Endothelial cell of umbilical vein (primary cell): ENCODE results near the gene ANKRD63. TPM values are rescaled to one million over a fixed set of nuclear protein-coding genes. Genes with fewer than 3 reads are reported as not detected.
A peak's percentile ranks its signal among the peaks of the same experiment; 100 is the strongest.

Experiments
- BruUV-seq: library from RNA; stranded (reverse); fragments of 400-500 nt; replicated peaks from 2 replicates; lab custom pipeline; 2021; lab: Mats Ljungman, UMichigan
- CTCF ChIA-PET: fragments of 300-600, 350-600 bp; sonication (Branson Sonifier 250); formaldehyde crosslinking; loops from one replicate; lab custom pipeline; 2021; ENCODE audit warnings: antibody characterized with exemption, inconsistent platforms; lab: Charles Lee
- POLR2A ChIA-PET: fragments of 300-600, 350-600 bp; sonication (Branson Sonifier 250); formaldehyde crosslinking; loops from one replicate; lab custom pipeline; 2021; ENCODE audit warnings: antibody characterized with exemption, inconsistent platforms; lab: Charles Lee
- DNase-seq: peaks from one replicate; pipeline ENCODE4 v3.0.0-alpha.2; 2011; ENCODE audit warnings: low read depth, low spot score
- FAIRE-seq: peaks from 2 replicates; lab custom pipeline; 2011; peaks lifted over from hg19 to GRCh38; lab: Jason Lieb, UNC
- H2AFZ ChIP-seq: 2 replicates; pipeline ENCODE4 v1.6.0; 2012; ENCODE audit warnings: low read depth, low read length, control low read depth, inconsistent platforms
- H3K27ac ChIP-seq: 2 replicates; pipeline ENCODE4 v1.5.1; 2011; ENCODE audit warnings: low read depth, mild to moderate bottlenecking, control low read depth, low read length, moderate library complexity; ENCODE audit not compliant: insufficient read depth
- H3K27me3 ChIP-seq, 2 experiments: 2 replicates each; pipeline versions ENCODE4 v1.6.0 to v1.6.1; 2011; ENCODE audit warnings: low read length in 2 of 2, mixed read lengths in 1 of 2; ENCODE audit not compliant: control insufficient read depth in 2 of 2, insufficient read depth in 2 of 2
- H3K36me3 ChIP-seq, 2 experiments: 2 replicates in 1 of 2; 3 replicates in 1 of 2; pipeline ENCODE4 v1.5.1; 2011; ENCODE audit warnings: low read length in 2 of 2, mild to moderate bottlenecking in 1 of 2, moderate library complexity in 1 of 2; ENCODE audit not compliant: control insufficient read depth in 2 of 2, insufficient read depth in 2 of 2; ENCODE audit errors: extremely low read depth in 1 of 2
- H3K4me1 ChIP-seq: 3 replicates; pipeline ENCODE4 v1.5.1; 2011; ENCODE audit warnings: mild to moderate bottlenecking, low read length; ENCODE audit not compliant: control insufficient read depth, insufficient read depth; ENCODE audit errors: extremely low read depth
- H3K4me2 ChIP-seq: 2 replicates; pipeline ENCODE4 v1.6.1; 2011; ENCODE audit warnings: low read length, control low read depth, mixed read lengths; ENCODE audit not compliant: insufficient read depth
- H3K4me3 ChIP-seq, 3 experiments: fragments of 200-600 bp in 1 of 3; sonication (generic), shearing (Covaris generic) in 1 of 3; replicated peaks in 1 of 3; 2 replicates each; pipeline ENCODE4 v1.5.1; 2011 to 2016; ENCODE audit warnings: control low read depth in 3 of 3, low read length in 3 of 3, mild to moderate bottlenecking in 2 of 3, inconsistent platforms in 1 of 3, low read depth in 1 of 3, moderate library complexity in 1 of 3; ENCODE audit not compliant: insufficient read depth in 1 of 3
- H3K79me2 ChIP-seq: 2 replicates; pipeline ENCODE4 v1.6.0; 2012; ENCODE audit warnings: low read length, inconsistent platforms; ENCODE audit not compliant: control insufficient read depth, insufficient read depth
- H3K9ac ChIP-seq: replicated peaks from 2 replicates; pipeline ENCODE3; 2011; ENCODE audit warnings: low read length, control low read depth; ENCODE audit not compliant: insufficient read depth; ENCODE audit errors: extremely low read depth
- H3K9me1 ChIP-seq: replicated peaks from 3 replicates; pipeline ENCODE4 v1.6.0; 2011; ENCODE audit warnings: mild to moderate bottlenecking, low read length; ENCODE audit not compliant: control insufficient read depth, insufficient read depth; ENCODE audit errors: extremely low read depth
- H3K9me3 ChIP-seq: replicated peaks from 2 replicates; pipeline ENCODE4 v1.5.1; 2012; ENCODE audit warnings: low read length, inconsistent platforms; ENCODE audit not compliant: control insufficient read depth, insufficient read depth
- H4K20me1 ChIP-seq: replicated peaks from 2 replicates; pipeline ENCODE3; 2011; ENCODE audit warnings: mild to moderate bottlenecking, low read length; ENCODE audit not compliant: control insufficient read depth, insufficient read depth; ENCODE audit errors: extremely low read depth
- CTCF ChIP-seq, 2 donors: IDR thresholded peaks; 1 replicate in 1 of 2; 2 replicates in 1 of 2; pipeline ENCODE4 v1.5.1; 2011; ENCODE audit warnings: low read length in 2 of 2, mild to moderate bottlenecking in 2 of 2, moderate library complexity in 2 of 2, control low read depth in 1 of 2, inconsistent platforms in 1 of 2, low read depth in 1 of 2; ENCODE audit not compliant: insufficient read depth in 1 of 2; ENCODE audit errors: extremely low read depth in 1 of 2
- EZH2 ChIP-seq: IDR thresholded peaks from 2 replicates; pipeline ENCODE4 v1.6.1; 2012; ENCODE audit warnings: borderline replicate concordance, low read depth, mild to moderate bottlenecking, moderate library complexity, low read length, inconsistent platforms; ENCODE audit not compliant: severe bottlenecking
- FOS ChIP-seq: IDR thresholded peaks from 2 replicates; pipeline ENCODE4 v1.6.1; 2011; ENCODE audit warnings: mild to moderate bottlenecking, low read length, moderate library complexity, borderline replicate concordance; ENCODE audit not compliant: insufficient read depth
- GATA2 ChIP-seq: IDR thresholded peaks from 2 replicates; pipeline ENCODE4 v1.7.0; 2011; ENCODE audit warnings: low read depth, mild to moderate bottlenecking, moderate library complexity, mixed read lengths, low read length; ENCODE audit not compliant: insufficient read length, insufficient read depth
- JUN ChIP-seq: IDR thresholded peaks from 2 replicates; pipeline ENCODE4 v1.6.1; 2011; ENCODE audit warnings: borderline replicate concordance, low read depth; ENCODE audit not compliant: insufficient read length, insufficient read depth
- MYC ChIP-seq: IDR thresholded peaks from one replicate; pipeline ENCODE4 v1.6.1; 2011; ENCODE audit warnings: mild to moderate bottlenecking, low read depth, low read length
- POLR2AphosphoS5 ChIP-seq: IDR thresholded peaks from 2 replicates; pipeline ENCODE4 v1.6.1; 2012; ENCODE audit warnings: low read depth, mild to moderate bottlenecking, control low read depth, low read length, moderate library complexity; ENCODE audit not compliant: insufficient read depth
- dilution Hi-C: fragments of 300-500 bp; cut with MboI; formaldehyde crosslinking; loops from one replicate; pipeline ENCODE4 v1.15.0; 2019; ENCODE audit warnings: low sequenced_read_pairs; ENCODE audit not compliant: extremely low pct_ligation_motif_present
- intact Hi-C: fragments of 100-400 bp; cut with micrococcal nuclease; formaldehyde crosslinking; loops from one replicate; pipeline ENCODE4 v1.10.0; 2022
- polyA plus RNA-seq, 4 experiments: library from polyadenylated mRNA; depleted of rRNA in 3 of 4; stranded (reverse) in 3 of 4; unstranded in 1 of 4; fragments of >200 nt; gene quantifications; 2 replicates each; pipeline versions ENCODE4 v1.2.1 to v1.2.3, GENCODE V29; 2011 to 2012; ENCODE audit warnings: missing spikeins in 1 of 4
- total RNA-seq: library from RNA; stranded (reverse); gene quantifications from 2 replicates; pipeline ENCODE4 v1.2.3, GENCODE V29; 2021

The ANKRD63 gene
- total and polyA plus RNA-seq, 2 donors (not counting 3 experiments of a cell fraction or from before 2014, with no cell fraction given), result not detected

GRCh38 chr15:40323953-40324937 lies 41.4 kb upstream of the ANKRD63 start:
- peak overlapping the region; percentile 57 to 79 (median 67) for H3K4me3 ChIP-seq
- H3K36me3 ChIP-seq, result no peaks in the 10 kb centered on the region
- peak overlapping the region; percentile 8 for H3K27ac ChIP-seq
- peak; percentile 37 for DNase-seq
- no peaks in the 10 kb centered on the region for H3K9me1 ChIP-seq
- H2AFZ ChIP-seq, result peak overlapping the region; percentile 24
- dilution Hi-C loops, result no loop called here
- BruUV-seq, result no TSS peak
- no peaks in the 10 kb centered on the region for H3K27me3 ChIP-seq
- H3K9me3 ChIP-seq, result no peaks in the 10 kb centered on the region
- H3K4me2 ChIP-seq, result peak overlapping the region; percentile 90
- CTCF ChIA-PET, result interaction anchor here (1.0 to 15.0 kb wide), 11 partner anchors 10 to 277 kb away, joined by 3 to 287 read pairs (median 6); partner anchors contain the start of gene CCDC9B
- FAIRE-seq, result no peak
- peaks cover 57% of the 10 kb centered on the region for H3K4me1 ChIP-seq
- TF ChIP-seq CTCF (IDR thresholded peaks at IDR 0.05; ENCODE audit: extremely low read depth in 1 of 2, insufficient read depth in 1 of 2, low read depth in 1 of 2, low read length in 2 of 2) (no peak), POLR2AphosphoS5 (no peak), JUN (no peak), FOS (no peak), MYC (no peak), GATA2 (no peak), EZH2 (no peak)
- intact Hi-C loops, result loop anchor here (1.0 kb wide), 4 partner anchors 9 to 98 kb away; partner anchors contain the start of gene DISP2
- peak overlapping the region; percentile 67 for H3K9ac ChIP-seq
- no peaks in the 10 kb centered on the region for H4K20me1 ChIP-seq
- POLR2A ChIA-PET, result interaction anchor here (1.2 kb wide), 1 partner anchor 10 kb away, joined by 4 read pairs; no protein-coding TSS in a partner anchor
- peaks cover 11% of the 10 kb centered on the region for H3K79me2 ChIP-seq
